GM19438 (cell line): Measurements from ENCODE around the gene SLC29A1.

Experiments
- ATAC-seq: cut with Tn5 transposase; IDR thresholded peaks from one replicate; pipeline ENCODE4 v1.9.1; 2021; ENCODE audit warnings: low read depth; ENCODE audit not compliant: unreplicated experiment

SLC29A1 gene

GRCh38 chr6:44264154-44265006 is 41.0 kb downstream of the SLC29A1 start:
- ATAC-seq, result peak; percentile 28

GRCh38 chr6:44265007-44265721 is 41.8 kb downstream of the SLC29A1 start, which contains the start of gene NFKBIE:
TSS of gene NFKBIE (minus strand) at chr6:44265551. CDS start at chr6:44265346, 205 bp downstream.
- ATAC-seq, result peak; percentile 38

GRCh38 chr6:44265722-44266233 is 42.4 kb downstream of the SLC29A1 start:
- ATAC-seq, result no peak

GRCh38 chr6:44266347-44266746 is 43.0 kb downstream of the SLC29A1 start:
- ATAC-seq, result peak; percentile 29

DNA sequence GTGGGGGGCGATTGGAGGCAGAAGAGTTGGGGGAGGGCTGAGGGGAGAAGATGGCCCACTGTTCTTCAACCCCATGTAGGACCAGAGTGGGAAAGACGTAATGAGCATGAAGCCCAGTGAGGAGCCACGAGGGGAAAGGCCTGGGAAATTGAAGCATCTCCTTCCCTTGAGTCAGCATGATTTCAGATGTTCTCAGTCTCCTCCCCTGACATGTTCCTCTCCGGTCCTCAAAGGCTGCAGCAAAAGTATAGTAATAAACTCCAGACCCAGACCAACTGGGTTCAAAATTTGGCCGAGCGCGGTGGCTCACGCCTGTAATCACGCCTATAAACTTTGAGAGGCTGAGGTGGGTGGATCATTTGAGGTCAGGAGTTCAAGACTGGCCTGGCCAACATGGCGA is 43.9 kb downstream of the SLC29A1 start:
- ATAC-seq, result no peak

DNA sequence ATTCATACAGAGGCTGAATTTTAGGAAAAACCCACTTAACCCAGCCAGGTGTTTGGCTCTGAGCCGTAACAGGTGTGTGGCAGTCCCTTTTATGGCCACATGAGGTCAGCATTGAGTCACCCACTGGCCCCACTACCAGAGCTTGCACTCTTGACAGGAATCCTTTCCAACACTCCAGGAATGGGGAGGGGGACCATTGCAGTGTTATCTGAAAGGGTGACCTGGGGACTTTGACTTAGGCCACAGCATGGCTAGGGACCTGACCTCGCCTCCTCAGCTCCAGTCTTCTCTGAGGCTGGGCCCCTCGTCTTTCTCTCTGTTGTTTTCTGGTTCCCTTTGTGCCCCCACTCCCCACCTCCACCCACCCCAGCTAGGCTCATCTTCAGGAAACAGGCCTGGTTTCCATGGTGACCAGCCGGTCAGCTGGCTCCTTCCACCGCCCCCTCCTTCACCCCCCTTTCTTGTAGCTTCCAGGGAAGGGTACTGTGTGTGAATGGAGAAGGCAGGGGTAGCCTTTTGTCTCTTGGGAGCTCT is 44.8 kb downstream of the SLC29A1 start:
- no peak for ATAC-seq

GRCh38 chr6:44269178-44269920 is 46.0 kb downstream of the SLC29A1 start:
- ATAC-seq, result no peak

DNA sequence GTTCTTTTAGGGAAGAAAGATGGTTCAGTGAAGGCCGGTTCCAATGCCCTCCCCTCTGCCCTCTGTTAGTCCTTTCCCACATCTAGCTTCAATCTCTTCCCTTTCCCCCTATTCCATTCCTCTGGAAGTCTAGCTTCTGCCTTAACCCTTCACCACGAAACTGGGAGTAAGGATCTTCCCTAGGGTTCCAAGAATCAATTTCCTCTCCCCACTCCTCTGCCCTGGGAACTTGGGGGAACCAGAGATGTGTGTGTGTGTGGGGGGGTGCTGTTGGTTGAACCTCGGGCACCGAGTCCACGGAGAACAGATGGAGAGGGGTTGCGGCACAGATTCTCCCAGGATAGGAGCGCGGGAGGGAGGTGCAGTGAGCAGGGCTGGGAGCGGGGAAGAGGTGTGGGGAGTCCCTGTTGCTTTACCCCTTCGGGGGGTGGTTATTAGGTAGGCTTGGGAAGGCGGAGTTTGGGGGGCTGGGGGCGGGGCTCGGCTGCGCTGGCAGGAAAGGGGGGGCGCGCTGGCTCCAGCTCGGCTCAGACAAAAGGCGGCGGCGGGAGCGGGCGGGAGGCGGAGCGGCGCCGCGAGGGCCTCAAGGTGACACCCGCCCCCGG is 46.6 kb downstream of the SLC29A1 start, which contains the start of gene TMEM151B:
Gene TMEM151B, plus strand, starts transcription at position 530 of the 605 bp plus-strand sequence. CDS start 293 bp downstream, outside the sequence.
- no peak for ATAC-seq

GRCh38 chr6:44270526-44271405 is 47.4 kb downstream of the SLC29A1 start:
- ATAC-seq, result no peak

DNA sequence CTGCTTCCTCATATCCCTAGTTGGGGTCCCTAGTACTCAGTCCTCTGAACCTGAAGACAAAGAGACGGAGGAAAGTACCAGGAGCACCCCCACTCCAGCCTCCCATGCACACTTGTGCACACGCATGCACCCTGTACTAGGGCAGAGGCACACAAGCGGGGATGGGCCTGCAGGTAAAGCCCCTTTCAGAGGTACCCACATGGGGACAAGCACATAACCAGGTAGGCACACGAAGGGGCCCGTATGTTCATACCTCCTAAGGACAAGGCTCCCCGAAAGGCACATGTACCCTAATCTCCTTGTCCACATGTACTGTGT is 48.0 kb downstream of the SLC29A1 start:
- ATAC-seq, result no peak

GRCh38 chr6:44271914-44272313 is 48.5 kb downstream of the SLC29A1 start:
- ATAC-seq, result no peak

- no peak for ATAC-seq
These were observed 49.1 kb downstream of the SLC29A1 start for GRCh38 chr6:44272529-44272928.

- ATAC-seq, result no peak
These were observed 49.7 kb downstream of the SLC29A1 start for GRCh38 chr6:44272999-44273566.

- ATAC-seq, result no peak
These were observed 50.2 kb downstream of the SLC29A1 start for GRCh38 chr6:44273617-44274016.

DNA sequence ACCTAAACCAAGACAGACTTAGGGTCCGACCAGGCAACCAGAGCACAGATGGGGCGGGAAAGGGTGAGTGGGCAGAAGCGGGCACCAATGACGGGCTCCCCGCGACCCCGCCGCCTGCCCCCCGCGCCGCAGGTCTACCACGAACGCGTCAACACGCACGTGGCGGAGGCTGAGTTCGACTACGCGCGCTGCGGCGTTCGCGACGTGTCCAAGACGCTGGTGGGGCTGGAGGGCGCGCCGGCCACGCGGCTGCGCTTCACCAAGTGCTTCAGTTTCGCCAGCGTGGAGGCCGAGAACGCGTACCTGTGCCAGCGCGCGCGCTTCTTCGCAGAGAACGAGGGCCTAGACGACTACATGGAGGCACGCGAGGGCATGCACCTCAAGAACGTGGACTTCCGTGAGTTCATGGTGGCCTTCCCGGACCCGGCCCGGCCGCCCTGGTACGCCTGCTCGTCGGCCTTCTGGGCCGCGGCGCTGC is 51.9 kb downstream of the SLC29A1 start:
- no peak for ATAC-seq

- ATAC-seq, result no peak
These were observed 52.6 kb downstream of the SLC29A1 start for GRCh38 chr6:44275749-44276648.
